GM18502 (cell line): ENCODE results near the gene SULT1C3.

Source experiments
- ATAC-seq: cut with Tn5 transposase; IDR thresholded peaks from one replicate; pipeline ENCODE4 v1.9.1; 2021; ENCODE audit warnings: mild to moderate bottlenecking; ENCODE audit not compliant: unreplicated experiment, poor library complexity

The SULT1C3 gene

DNA sequence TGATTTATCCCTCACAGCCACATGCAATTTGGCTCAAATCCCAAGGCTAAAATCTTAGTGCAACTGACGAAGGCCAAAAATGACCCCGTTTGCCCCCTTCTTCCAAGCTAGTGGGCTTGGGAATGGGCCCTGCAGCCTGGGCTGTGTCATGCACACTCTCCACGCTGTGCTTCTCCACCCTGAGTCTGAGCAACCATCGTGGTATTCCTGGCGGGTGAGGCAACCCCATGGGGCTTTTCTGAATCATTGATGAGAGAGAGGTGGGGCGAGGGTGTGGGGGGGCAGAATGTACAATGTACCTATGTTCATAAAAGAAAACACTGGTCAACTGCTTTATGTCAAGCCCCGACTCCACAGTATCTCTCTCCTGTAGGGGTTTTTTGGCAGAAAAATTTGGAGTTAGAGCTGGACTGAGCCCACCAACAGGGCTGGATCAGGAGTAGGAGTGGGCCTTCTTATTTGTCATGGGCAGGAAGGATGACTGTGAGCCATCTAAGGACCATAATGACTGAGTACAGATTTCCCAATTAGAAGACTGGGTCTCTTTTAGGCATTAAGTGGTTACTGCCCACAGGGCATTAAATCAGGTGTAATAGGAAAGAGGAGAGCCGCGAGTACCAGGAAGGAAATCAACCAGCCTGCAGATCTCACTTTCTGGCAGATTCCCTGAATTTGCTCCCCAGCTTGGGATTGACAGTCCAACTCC is 57.8 kb downstream of the SULT1C3 start:
- no peak for ATAC-seq

DNA sequence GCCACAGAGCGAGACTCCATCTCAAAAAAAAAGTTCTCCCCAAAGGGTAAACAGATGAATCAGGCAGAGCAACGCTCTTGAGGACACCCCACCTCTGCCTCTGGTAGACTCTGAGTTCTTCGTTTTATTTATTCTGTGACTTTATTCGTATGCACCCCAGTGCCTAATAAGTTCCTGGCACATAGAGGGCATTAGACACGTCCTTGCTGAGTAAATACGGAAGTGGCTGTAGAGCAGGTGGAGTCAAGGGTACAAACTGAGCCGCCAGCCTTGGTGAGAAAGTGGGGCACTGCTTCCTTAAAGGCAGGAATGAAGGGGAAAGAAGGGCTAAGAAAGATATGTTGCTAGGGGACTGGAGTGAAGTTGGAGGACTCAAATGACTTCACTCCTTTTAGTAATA is 61.8 kb downstream of the SULT1C3 start:
- ATAC-seq, result no peak

DNA sequence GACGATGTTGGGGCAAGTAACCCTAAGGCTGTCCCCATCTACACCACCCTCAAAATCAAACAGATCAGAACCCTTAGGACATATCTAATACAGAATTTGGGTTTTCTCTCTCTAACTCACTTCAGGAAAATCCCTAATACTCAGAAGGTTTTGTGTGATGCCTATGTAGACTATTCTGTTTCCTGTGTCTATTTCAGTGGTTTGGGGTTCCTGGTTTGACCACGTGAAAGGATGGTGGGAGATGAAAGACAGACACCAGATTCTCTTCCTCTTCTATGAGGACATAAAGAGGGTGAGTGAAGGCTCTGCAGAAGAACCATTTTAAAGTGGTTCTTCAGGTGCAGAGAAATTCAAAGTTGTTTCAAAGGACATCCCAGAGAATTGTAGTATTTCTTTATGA is 65.2 kb downstream of the SULT1C3 start:
- peak; percentile 71 for ATAC-seq

DNA sequence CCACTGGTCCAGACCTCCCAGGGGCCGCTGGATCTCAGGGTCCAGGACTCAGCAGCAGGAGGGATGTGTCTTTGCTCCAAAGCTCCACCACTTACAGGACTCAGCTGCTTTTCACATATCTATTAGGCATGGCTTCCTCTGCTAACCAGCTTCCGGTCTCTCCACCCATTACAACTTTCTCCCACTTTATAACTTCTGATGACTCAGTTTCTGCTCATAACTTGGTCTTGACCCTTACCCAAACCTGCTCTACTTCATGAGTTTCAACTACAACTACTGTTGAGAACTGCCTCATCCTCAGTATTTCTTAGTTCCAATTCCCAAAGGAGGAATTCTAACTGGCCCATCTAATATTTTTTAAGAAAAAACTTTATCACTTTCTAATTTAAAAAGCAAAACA is 66.1 kb downstream of the SULT1C3 start:
- ATAC-seq, result no peak

DNA sequence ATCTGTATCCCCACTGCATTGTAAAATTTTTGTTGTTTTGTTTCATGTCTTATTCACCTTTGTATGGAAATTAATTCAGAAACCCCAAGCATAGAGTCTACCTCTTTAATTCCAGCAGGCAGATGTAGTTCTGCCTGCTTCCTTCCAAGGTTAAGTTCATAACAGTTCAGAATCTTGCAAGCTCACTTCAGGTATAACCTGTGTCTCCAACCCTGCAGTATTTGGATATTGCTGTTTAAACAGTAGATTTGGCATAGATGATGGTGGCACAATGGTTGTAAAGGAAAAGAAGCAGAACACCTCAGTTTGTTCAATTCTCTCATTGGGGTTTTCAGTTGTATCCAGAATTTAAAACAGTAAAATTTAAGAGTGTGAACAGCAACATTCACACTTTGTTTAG is 70.1 kb downstream of the SULT1C3 start:
- no peak for ATAC-seq
